ENCODE measurements around the gene LMAN1L. TPM values are rescaled to one million over a fixed set of nuclear protein-coding genes. Genes with fewer than 3 reads are reported as not detected.

LMAN1L gene
- polyA plus RNA-seq, 1 donor (not counting 4 experiments of a cell fraction or from before 2014, with no cell fraction given) = not detected

DNA sequence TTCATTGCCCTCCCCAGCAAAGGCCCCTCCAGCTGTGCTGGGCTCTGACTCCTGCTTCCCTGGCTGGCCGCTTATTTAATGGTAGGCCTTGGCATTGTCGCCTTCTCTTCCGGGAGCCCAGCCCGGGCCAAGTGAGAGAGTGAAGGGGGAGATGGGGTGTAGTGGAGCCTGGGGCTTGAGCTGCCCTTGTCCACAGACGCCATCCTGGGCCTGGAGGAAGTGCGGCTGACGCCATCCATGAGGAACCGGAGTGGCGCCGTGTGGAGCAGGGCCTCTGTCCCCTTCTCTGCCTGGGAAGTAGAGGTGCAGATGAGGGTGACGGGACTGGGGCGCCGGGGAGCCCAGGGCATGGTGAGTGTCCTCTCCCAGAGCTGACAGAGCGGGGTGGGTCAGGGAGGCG is 3.3 kb downstream of the LMAN1L start:
- no peak for FAIRE-seq
- H3K36me3 ChIP-seq (ENCODE audit: control insufficient read depth in 2 of 2, extremely low read depth in 1 of 2, insufficient read depth in 2 of 2, low read length in 2 of 2) = no peaks in the 10 kb centered on the region
- no peak overlapping the region for H3K4me2 ChIP-seq (ENCODE audit: control insufficient read depth, extremely low read depth, insufficient read depth, low read depth, low read length)
- no peak overlapping the region for H3K9ac ChIP-seq (ENCODE audit: control insufficient read depth, extremely low read depth, insufficient read depth, low read length)
- no peaks in the 10 kb centered on the region for H3K27me3 ChIP-seq (ENCODE audit: control insufficient read depth, extremely low read depth, insufficient read depth, low read length)
- no peak overlapping the region for H2AFZ ChIP-seq (ENCODE audit: control insufficient read depth, low read length)
- dilution Hi-C loops (cut with MboI; ENCODE audit: extremely low pct_ligation_motif_present, low sequenced_read_pairs) = no loop called here
- no peaks in the 10 kb centered on the region for H3K9me3 ChIP-seq (ENCODE audit: control insufficient read depth, low read depth, low read length)
- TF ChIP-seq EZH2 (IDR thresholded peaks at IDR 0.05; ENCODE audit: low read length) = no peak
- TF ChIP-seq, protein P1, sequence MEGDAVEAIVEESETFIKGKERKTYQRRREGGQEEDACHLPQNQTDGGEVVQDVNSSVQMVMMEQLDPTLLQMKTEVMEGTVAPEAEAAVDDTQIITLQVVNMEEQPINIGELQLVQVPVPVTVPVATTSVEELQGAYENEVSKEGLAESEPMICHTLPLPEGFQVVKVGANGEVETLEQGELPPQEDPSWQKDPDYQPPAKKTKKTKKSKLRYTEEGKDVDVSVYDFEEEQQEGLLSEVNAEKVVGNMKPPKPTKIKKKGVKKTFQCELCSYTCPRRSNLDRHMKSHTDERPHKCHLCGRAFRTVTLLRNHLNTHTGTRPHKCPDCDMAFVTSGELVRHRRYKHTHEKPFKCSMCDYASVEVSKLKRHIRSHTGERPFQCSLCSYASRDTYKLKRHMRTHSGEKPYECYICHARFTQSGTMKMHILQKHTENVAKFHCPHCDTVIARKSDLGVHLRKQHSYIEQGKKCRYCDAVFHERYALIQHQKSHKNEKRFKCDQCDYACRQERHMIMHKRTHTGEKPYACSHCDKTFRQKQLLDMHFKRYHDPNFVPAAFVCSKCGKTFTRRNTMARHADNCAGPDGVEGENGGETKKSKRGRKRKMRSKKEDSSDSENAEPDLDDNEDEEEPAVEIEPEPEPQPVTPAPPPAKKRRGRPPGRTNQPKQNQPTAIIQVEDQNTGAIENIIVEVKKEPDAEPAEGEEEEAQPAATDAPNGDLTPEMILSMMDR (optimal IDR thresholded peaks at IDR 0.05 in 1 of 3, IDR thresholded peaks at IDR 0.05 in 1 of 3, conservative IDR thresholded peaks at IDR 0.05 in 1 of 3; ENCODE audit: extremely low read depth in 1 of 3, insufficient read depth in 2 of 3, low read length in 3 of 3) = no peak
- H3K9me1 ChIP-seq (ENCODE audit: control insufficient read depth, extremely low read depth, insufficient read depth, low read length) = no peaks in the 10 kb centered on the region
- H4K20me1 ChIP-seq (ENCODE audit: control insufficient read depth, extremely low read depth, insufficient read depth, low read length) = peaks cover 4% of the 10 kb centered on the region
- H3K4me3 ChIP-seq (ENCODE audit: control insufficient read depth in 2 of 3, extremely low read depth in 1 of 3, insufficient read depth in 2 of 3, low read depth in 1 of 3, low read length in 3 of 3) = no peak overlapping the region
- DNase-seq (ENCODE audit: low read depth, low spot score) = no peak
- peaks cover 19% of the 10 kb centered on the region for H3K4me1 ChIP-seq (ENCODE audit: control insufficient read depth, extremely low read depth, insufficient read depth, low read length)
- no peaks in the 10 kb centered on the region for H3K79me2 ChIP-seq (ENCODE audit: control insufficient read depth, insufficient read depth, low read length)
- H3K27ac ChIP-seq (ENCODE audit: control insufficient read depth, insufficient read depth, low read length) = no peak overlapping the region

DNA sequence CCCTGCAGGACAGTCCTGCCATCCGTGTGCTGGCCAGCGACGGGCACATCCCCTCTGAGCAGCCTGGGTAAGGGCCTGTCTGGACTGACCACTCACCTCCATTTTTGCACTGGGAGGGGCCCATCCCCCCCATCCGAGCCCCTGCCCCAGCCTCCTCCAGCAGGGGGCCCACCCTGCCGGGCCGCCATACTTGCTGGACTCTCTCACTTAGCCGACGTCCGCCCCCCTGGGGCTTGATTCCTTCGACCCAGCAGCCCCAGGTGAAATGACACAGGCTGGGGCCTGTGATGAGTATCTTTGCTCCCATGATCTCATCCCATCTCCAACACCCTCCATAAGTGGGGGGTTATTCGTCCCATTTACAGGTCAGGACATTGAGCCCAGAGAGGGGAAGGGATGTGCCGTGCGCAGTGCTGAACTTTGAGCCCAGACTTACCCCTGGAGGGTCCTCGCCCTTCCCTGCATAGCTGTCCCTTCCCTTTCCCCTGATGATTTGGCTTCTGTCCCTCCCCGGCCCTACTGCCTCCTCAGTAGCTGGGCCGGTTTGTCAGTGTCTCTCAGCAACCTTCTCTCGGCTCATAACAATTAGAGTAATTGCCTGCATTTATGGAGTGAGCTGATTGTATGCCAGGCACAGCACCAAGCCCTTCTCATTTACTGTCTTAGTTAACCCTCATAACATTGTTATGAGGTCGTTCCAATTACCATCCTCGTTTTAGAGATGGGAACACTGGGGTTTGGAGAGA is 4.2 kb downstream of the LMAN1L start:
- Histone ChIP-seq H3K4me3 (ENCODE audit: control insufficient read depth in 2 of 3, extremely low read depth in 1 of 3, insufficient read depth in 2 of 3, low read depth in 1 of 3, low read length in 3 of 3) (no peak overlapping the region), H2AFZ (ENCODE audit: control insufficient read depth, low read length) (no peak overlapping the region), H3K9me3 (ENCODE audit: control insufficient read depth, low read depth, low read length) (no peaks in the 10 kb centered on the region), H3K79me2 (ENCODE audit: control insufficient read depth, insufficient read depth, low read length) (no peaks in the 10 kb centered on the region), H3K4me1 (ENCODE audit: control insufficient read depth, extremely low read depth, insufficient read depth, low read length) (peaks cover 19% of the 10 kb centered on the region), H3K27me3 (ENCODE audit: control insufficient read depth, extremely low read depth, insufficient read depth, low read length) (no peaks in the 10 kb centered on the region), H3K27ac (ENCODE audit: control insufficient read depth, insufficient read depth, low read length) (no peak overlapping the region), H3K9me1 (ENCODE audit: control insufficient read depth, extremely low read depth, insufficient read depth, low read length) (no peaks in the 10 kb centered on the region), H3K36me3 (ENCODE audit: control insufficient read depth in 2 of 2, extremely low read depth in 1 of 2, insufficient read depth in 2 of 2, low read length in 2 of 2) (no peaks in the 10 kb centered on the region), H3K9ac (ENCODE audit: control insufficient read depth, extremely low read depth, insufficient read depth, low read length) (peak overlapping the region; percentile 4), H4K20me1 (ENCODE audit: control insufficient read depth, extremely low read depth, insufficient read depth, low read length) (peaks cover 4% of the 10 kb centered on the region), H3K4me2 (ENCODE audit: control insufficient read depth, extremely low read depth, insufficient read depth, low read depth, low read length) (no peak overlapping the region)
- DNase-seq (ENCODE audit: low read depth, low spot score) = no peak
- no peak for FAIRE-seq
- TF ChIP-seq, protein P1 (optimal IDR thresholded peaks at IDR 0.05 in 1 of 3, IDR thresholded peaks at IDR 0.05 in 1 of 3, conservative IDR thresholded peaks at IDR 0.05 in 1 of 3; ENCODE audit: extremely low read depth in 1 of 3, insufficient read depth in 2 of 3, low read length in 3 of 3) = no peak
- TF ChIP-seq EZH2 (IDR thresholded peaks at IDR 0.05; ENCODE audit: low read length) = no peak
- dilution Hi-C loops (cut with MboI; ENCODE audit: extremely low pct_ligation_motif_present, low sequenced_read_pairs) = no loop called here
